Measurements from ENCODE around the gene KLK2. TPM values are rescaled to one million over a fixed set of nuclear protein-coding genes. Genes with fewer than 3 reads are reported as not detected.

Gene KLK2
- total and polyA plus RNA-seq, 2 of the 13 experiments (the other 11 are each of a cell fraction or from before 2014, with no cell fraction given), result 0.11 TPM; not detected in 1

GRCh38 chr19:50854636-50855410, 18.4 kb upstream of the KLK2 start, which contains the start of gene KLK3:
Gene KLK3 (plus strand): TSS chr19:50854915. CDS start chr19:50854956, 41 bp downstream.
- no peak within 1 kb of the TSS for H3K4me2 ChIP-seq (ENCODE audit: low read depth, low read length)
- 3% methylated on average over 5 of the region's 9 CpGs for whole genome bisulfite sequencing (ENCODE audit: low lambda C conversion rate)
- H3K27ac ChIP-seq (ENCODE audit: extremely low read length, insufficient read depth, low read length), result no peak within 1 kb of the TSS
- no peak within 1 kb of the TSS for H2AFZ ChIP-seq (ENCODE audit: low read length)
- no peaks in the 10 kb centered on the region for H3K36me3 ChIP-seq (replicated peaks in 1 of 2; ENCODE audit: control insufficient read depth in 1 of 2, insufficient read depth in 2 of 2, low read length in 2 of 2)
- no peak within 1 kb of the TSS for H3K4me3 ChIP-seq (replicated peaks in 1 of 3; ENCODE audit: insufficient read depth in 1 of 3, low read depth in 2 of 3, low read length in 3 of 3)
- ATAC-seq (no peak), FAIRE-seq (no peak), DNase-seq (ENCODE audit: low spot score) (no peak)
- intact Hi-C loops (cut with micrococcal nuclease; ENCODE audit: unreplicated experiment), result no loop called here
- H3K9me3 ChIP-seq (ENCODE audit: low read length), result no peaks in the 10 kb centered on the region
- no peak for TF ChIP-seq SRSF9 (IDR thresholded peaks at IDR 0.05; ENCODE audit: borderline replicate concordance, insufficient read depth, low read depth, low read length, poor library complexity, severe bottlenecking)
- TF ChIP-seq RBAK (CRISPR knock-in tag; IDR thresholded peaks at IDR 0.05), result no peak
- TF ChIP-seq CENPX (CRISPR knock-in tag; IDR thresholded peaks at IDR 0.05), result no peak
- no peak for TF ChIP-seq ZBTB43 (CRISPR knock-in tag; conservative IDR thresholded peaks at IDR 0.05)
- TF ChIP-seq, protein P1, sequence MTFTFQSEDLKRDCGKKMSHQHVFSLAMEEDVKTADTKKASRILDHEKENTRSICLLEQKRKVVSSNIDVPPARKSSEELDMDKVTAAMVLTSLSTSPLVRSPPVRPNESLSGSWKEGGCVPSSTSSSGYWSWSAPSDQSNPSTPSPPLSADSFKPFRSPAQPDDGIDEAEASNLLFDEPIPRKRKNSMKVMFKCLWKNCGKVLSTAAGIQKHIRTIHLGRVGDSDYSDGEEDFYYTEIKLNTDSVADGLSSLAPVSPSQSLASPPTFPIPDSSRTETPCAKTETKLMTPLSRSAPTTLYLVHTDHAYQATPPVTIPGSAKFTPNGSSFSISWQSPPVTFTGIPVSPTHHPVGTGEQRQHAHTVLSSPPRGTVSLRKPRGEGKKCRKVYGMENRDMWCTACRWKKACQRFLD (CRISPR knock-in tag; IDR thresholded peaks at IDR 0.05; ENCODE audit: borderline replicate concordance), result no peak
- no peak for TF ChIP-seq ELF1 (CRISPR knock-in tag; IDR thresholded peaks at IDR 0.05)
- H3K9ac ChIP-seq (ENCODE audit: insufficient read depth, low read depth, low read length), result no peak within 1 kb of the TSS
- CTCF ChIA-PET (ENCODE audit: low intra/inter-chr PET ratio, low total read pairs), result no interaction called here
- no TSS peak for BruUV-seq (replicated peaks)
- no peaks in the 10 kb centered on the region for H3K79me2 ChIP-seq (ENCODE audit: insufficient read depth, low read length)
- POLR2A ChIA-PET, result no interaction called here
- H3K27me3 ChIP-seq (ENCODE audit: control insufficient read depth in 1 of 2, insufficient read depth in 2 of 2, low read length in 2 of 2), result peaks cover 2 to 20% of the 10 kb centered on the region in 2 experiments; a peak in 3 of 5 replicates
- no peaks in the 10 kb centered on the region for H3K4me1 ChIP-seq (ENCODE audit: insufficient read depth, low read length)
- in situ Hi-C loops (cut with HindIII; ENCODE audit: extremely low pct_ligation_motif_present, low pct_unique_long_range_greater_than_20kb), result no loop called here
- no peaks in the 10 kb centered on the region for H4K20me1 ChIP-seq (ENCODE audit: insufficient read depth, low read length)

All from HepG2 (cell line).